Smooth muscle cell (in vitro differentiated cells): ENCODE results near the gene CEMIP. TPM values are rescaled to one million over a fixed set of nuclear protein-coding genes. Genes with fewer than 3 reads are reported as not detected.

Experiments
- DNase-seq: peaks from one replicate; lab custom pipeline; 2025; ENCODE audit not compliant: unreplicated experiment; lab: John Stamatoyannopoulos, UW
- H2AFZ ChIP-seq: fragments of 200-600 bp; sonication (generic); 2 replicates; pipeline ENCODE4 v1.6.0; 2016; ENCODE audit warnings: antibody characterized with exemption, low read depth, mild to moderate bottlenecking
- H3F3A ChIP-seq: fragments of 200-600 bp; sonication (generic); 2 replicates; pipeline ENCODE4 v1.6.0; 2017; ENCODE audit warnings: antibody characterized with exemption, low read depth
- H3K27ac ChIP-seq: fragments of 200-600 bp; sonication (generic); 2 replicates; pipeline ENCODE4 v1.5.1; 2016; ENCODE audit warnings: low read depth, mild to moderate bottlenecking
- H3K27me3 ChIP-seq: fragments of 200-600 bp; sonication (generic); 2 replicates; pipeline ENCODE4 v1.6.1; 2016; ENCODE audit warnings: low read depth, mild to moderate bottlenecking
- H3K36me3 ChIP-seq: fragments of 200-600 bp; sonication (generic); 2 replicates; pipeline ENCODE4 v1.5.1; 2016; ENCODE audit warnings: low read depth
- H3K4me1 ChIP-seq: fragments of 200-600 bp; sonication (generic); 2 replicates; pipeline ENCODE4 v1.5.1; 2016; ENCODE audit warnings: low read depth
- H3K4me2 ChIP-seq: fragments of 200-600 bp; sonication (generic); 2 replicates; pipeline ENCODE4 v1.6.0; 2016; ENCODE audit warnings: mild to moderate bottlenecking
- H3K4me3 ChIP-seq: fragments of 200-600 bp; sonication (generic); 2 replicates; pipeline ENCODE4 v1.5.1; 2016; ENCODE audit warnings: mild to moderate bottlenecking
- H3K79me2 ChIP-seq: fragments of 200-600 bp; sonication (generic); 2 replicates; pipeline ENCODE4 v1.6.0; 2016; ENCODE audit warnings: low read depth, mild to moderate bottlenecking
- H3K9ac ChIP-seq: fragments of 200-600 bp; sonication (generic); 2 replicates; pipeline ENCODE4 v1.6.0; 2016; ENCODE audit warnings: low read depth
- H3K9me3 ChIP-seq: fragments of 200-600 bp; sonication (generic); replicated peaks from 2 replicates; pipeline ENCODE4 v1.5.1; 2016; ENCODE audit warnings: low read depth
- H4K20me1 ChIP-seq: fragments of 200-600 bp; sonication (generic); 2 replicates; pipeline ENCODE4 v1.6.0; 2016; ENCODE audit warnings: low read depth
- WGBS: methylation state at CpG from one replicate; pipeline ENCODE4 v1.1.7; 2016; ENCODE audit warnings: low lambda C conversion rate; 5-methylcytosine and 5-hydroxymethylcytosine counted together
- polyA plus RNA-seq: library from polyadenylated mRNA; unstranded; fragments of >200 nt; fragmentation: Nextera tagmentation; extraction: Ambion mirVana; gene quantifications from 2 replicates; pipeline ENCODE4 v1.2.1, GENCODE V29; 2016
- total RNA-seq: library from RNA; depleted of rRNA; stranded (reverse); fragments of >200 nt; gene quantifications from 2 replicates; pipeline ENCODE4 v1.2.3, GENCODE V29; 2014
- TF ChIP-seq, protein P1 (sequence below): fragments of 200-600 bp; sonication (generic); IDR thresholded peaks from 2 replicates; pipeline ENCODE4 v1.5.1; 2017; ENCODE audit warnings: borderline replicate concordance, mild to moderate bottlenecking, antibody characterized with exemption; ENCODE audit not compliant: insufficient read depth, poor library complexity, severe bottlenecking

The CEMIP gene
- total and polyA plus RNA-seq, 2 experiments from 2014 or later = 1.9 TPM

DNA sequence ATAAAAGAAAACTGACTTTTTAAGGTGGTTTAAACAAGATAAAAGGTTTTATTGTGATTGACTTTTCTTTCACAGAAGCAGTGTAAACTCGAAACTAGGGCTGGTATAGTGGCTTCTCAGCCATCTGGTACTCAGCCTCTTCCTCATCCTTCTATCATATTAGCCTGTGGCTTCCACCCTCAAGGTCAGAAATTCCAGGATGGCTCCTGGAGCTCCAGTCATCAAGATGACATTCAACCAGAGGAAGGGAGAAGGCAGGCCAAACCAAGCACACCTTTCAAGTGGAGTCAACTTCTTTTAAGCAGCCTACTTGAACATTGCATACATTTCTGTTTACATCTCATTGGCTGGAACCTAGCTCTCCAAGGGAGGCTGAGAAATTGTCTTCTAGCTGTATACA lies 211.8 kb downstream of the CEMIP start:
- WGBS = 83% methylated on average over 1 of the region's 1 CpG
- Histone ChIP-seq H3K9me3 (no peaks in the 10 kb centered on the region), H3K27ac (no peak overlapping the region), H3K27me3 (no peaks in the 10 kb centered on the region), H3K4me2 (peak overlapping the region; percentile 78), H4K20me1 (peaks cover 28% of the 10 kb centered on the region), H3K36me3 (no peaks in the 10 kb centered on the region), H3K4me3 (no peak overlapping the region), H2AFZ (peak overlapping the region; percentile 88), H3K9ac (no peak overlapping the region), H3K79me2 (peaks cover 35% of the 10 kb centered on the region), H3F3A (peaks cover 16% of the 10 kb centered on the region), H3K4me1 (peaks cover 28% of the 10 kb centered on the region)
- no peak for DNase-seq
- TF ChIP-seq, protein P1, sequence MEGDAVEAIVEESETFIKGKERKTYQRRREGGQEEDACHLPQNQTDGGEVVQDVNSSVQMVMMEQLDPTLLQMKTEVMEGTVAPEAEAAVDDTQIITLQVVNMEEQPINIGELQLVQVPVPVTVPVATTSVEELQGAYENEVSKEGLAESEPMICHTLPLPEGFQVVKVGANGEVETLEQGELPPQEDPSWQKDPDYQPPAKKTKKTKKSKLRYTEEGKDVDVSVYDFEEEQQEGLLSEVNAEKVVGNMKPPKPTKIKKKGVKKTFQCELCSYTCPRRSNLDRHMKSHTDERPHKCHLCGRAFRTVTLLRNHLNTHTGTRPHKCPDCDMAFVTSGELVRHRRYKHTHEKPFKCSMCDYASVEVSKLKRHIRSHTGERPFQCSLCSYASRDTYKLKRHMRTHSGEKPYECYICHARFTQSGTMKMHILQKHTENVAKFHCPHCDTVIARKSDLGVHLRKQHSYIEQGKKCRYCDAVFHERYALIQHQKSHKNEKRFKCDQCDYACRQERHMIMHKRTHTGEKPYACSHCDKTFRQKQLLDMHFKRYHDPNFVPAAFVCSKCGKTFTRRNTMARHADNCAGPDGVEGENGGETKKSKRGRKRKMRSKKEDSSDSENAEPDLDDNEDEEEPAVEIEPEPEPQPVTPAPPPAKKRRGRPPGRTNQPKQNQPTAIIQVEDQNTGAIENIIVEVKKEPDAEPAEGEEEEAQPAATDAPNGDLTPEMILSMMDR = no peak

DNA sequence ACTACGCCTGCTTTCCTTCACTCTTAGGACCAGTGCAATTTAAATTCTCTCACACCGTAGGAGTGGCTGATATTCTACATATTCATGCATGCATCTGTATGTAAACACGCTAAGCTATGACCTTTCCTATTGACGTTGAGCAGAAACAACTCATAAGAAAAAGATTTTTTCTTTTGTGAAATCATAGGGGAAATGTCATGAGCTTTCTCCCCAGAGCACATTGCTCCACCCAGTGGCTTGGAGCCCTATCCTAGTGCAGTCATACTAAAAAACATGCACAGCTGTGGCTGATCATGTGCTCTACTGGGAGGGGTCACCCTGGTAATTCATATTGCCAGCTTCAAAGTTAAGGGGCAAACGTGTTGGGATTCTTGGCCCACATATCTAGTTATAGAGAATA lies 212.3 kb downstream of the CEMIP start:
- peaks cover 28% of the 10 kb centered on the region for H3K4me1 ChIP-seq
- H2AFZ ChIP-seq = peak overlapping the region; percentile 2
- H3K27ac ChIP-seq = no peak overlapping the region
- no peak for DNase-seq
- no peaks in the 10 kb centered on the region for H3K36me3 ChIP-seq
- TF ChIP-seq, protein P1 = no peak
- no peaks in the 10 kb centered on the region for H3K9me3 ChIP-seq
- no peaks in the 10 kb centered on the region for H3K27me3 ChIP-seq
- peaks cover 30% of the 10 kb centered on the region for H3K79me2 ChIP-seq
- H3K4me2 ChIP-seq = no peak overlapping the region
- WGBS = 71% methylated on average over 5 of the region's 5 CpGs
- H3F3A ChIP-seq = peaks cover 16% of the 10 kb centered on the region
- peaks cover 24% of the 10 kb centered on the region for H4K20me1 ChIP-seq
- H3K9ac ChIP-seq = no peak overlapping the region
- no peak overlapping the region for H3K4me3 ChIP-seq

DNA sequence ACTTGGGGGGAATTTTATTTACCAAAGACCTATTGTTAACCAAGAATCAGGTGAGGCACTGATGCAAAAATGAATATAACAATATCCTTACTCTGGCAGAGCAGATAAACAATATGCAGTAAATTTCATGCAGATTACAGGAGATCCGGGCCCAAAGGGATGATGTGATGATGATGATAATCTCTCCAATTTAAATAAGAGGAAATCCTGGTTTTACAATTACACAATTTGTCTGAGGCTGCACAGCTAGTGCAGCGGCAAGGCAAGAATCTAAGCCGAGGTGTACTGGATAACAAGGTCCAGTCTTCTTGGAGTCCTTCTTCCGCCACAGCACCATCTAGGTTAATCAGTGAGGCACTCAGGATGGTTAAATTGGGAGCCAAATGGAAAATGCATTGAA lies 212.8 kb downstream of the CEMIP start:
- peaks cover 18% of the 10 kb centered on the region for H4K20me1 ChIP-seq
- no peak overlapping the region for H3K27ac ChIP-seq
- H3K9ac ChIP-seq = no peak overlapping the region
- no peak overlapping the region for H3K4me3 ChIP-seq
- H3K9me3 ChIP-seq = no peaks in the 10 kb centered on the region
- DNase-seq = no peak
- 88% methylated on average over 4 of the region's 4 CpGs for WGBS
- H3K79me2 ChIP-seq = peaks cover 24% of the 10 kb centered on the region
- H3K4me2 ChIP-seq = no peak overlapping the region
- no peak overlapping the region for H2AFZ ChIP-seq
- H3K27me3 ChIP-seq = no peaks in the 10 kb centered on the region
- H3K36me3 ChIP-seq = no peaks in the 10 kb centered on the region
- TF ChIP-seq, protein P1 = no peak
- peaks cover 16% of the 10 kb centered on the region for H3F3A ChIP-seq
- peaks cover 24% of the 10 kb centered on the region for H3K4me1 ChIP-seq

DNA sequence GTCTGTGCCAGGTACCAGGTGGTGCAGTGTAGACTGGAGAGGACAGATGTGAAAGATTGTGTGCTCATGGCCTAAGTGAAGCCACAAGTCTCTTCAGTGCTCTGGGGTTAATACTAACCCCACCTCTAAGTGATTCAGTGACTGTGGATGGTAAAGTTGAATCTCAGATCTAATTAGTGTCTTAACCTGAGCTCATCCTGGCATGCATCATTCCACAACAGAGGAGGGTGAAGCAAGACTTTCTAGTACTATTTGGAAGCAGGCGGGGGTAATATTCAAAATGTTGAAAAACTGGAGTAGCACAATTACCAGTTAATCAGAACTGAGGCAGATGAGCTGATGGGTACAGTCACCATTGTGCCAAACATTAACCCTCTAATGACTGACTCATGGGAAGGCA lies 213.3 kb downstream of the CEMIP start:
- H4K20me1 ChIP-seq = peaks cover 13% of the 10 kb centered on the region
- peaks cover 20% of the 10 kb centered on the region for H3K79me2 ChIP-seq
- H3K27ac ChIP-seq = no peak overlapping the region
- WGBS = 83% methylated on average over 1 of the region's 1 CpG
- H3K36me3 ChIP-seq = no peaks in the 10 kb centered on the region
- TF ChIP-seq, protein P1 = no peak
- H3K9ac ChIP-seq = no peak overlapping the region
- no peaks in the 10 kb centered on the region for H3K9me3 ChIP-seq
- no peaks in the 10 kb centered on the region for H3K27me3 ChIP-seq
- H3K4me1 ChIP-seq = peaks cover 22% of the 10 kb centered on the region
- peaks cover 16% of the 10 kb centered on the region for H3F3A ChIP-seq
- H3K4me3 ChIP-seq = no peak overlapping the region
- no peak overlapping the region for H2AFZ ChIP-seq
- no peak overlapping the region for H3K4me2 ChIP-seq
- no peak for DNase-seq
